T-helper 9 cell (primary cell): ENCODE measurements around the gene RBP3.
"Not testable (repeated sequence)": the region's sequence is repeated elsewhere in the genome, so short reads cannot be mapped to it uniquely, and the experiment has no call there.

Experiments
- DNase-seq: peaks from one replicate; pipeline ENCODE4 v3.0.0-alpha.2; 2020

The RBP3 gene

GRCh38 chr10:47376522-47377220, 28.5 kb downstream of the RBP3 start:
- DNase-seq, result no peak

GRCh38 chr10:47378183-47378510, 30.0 kb downstream of the RBP3 start:
- no peak for DNase-seq

- DNase-seq, result no peak
These were observed 30.7 kb downstream of the RBP3 start for GRCh38 chr10:47378606-47379444.

- DNase-seq, result no peak
These were observed 31.3 kb downstream of the RBP3 start for GRCh38 chr10:47379445-47379785.

DNA sequence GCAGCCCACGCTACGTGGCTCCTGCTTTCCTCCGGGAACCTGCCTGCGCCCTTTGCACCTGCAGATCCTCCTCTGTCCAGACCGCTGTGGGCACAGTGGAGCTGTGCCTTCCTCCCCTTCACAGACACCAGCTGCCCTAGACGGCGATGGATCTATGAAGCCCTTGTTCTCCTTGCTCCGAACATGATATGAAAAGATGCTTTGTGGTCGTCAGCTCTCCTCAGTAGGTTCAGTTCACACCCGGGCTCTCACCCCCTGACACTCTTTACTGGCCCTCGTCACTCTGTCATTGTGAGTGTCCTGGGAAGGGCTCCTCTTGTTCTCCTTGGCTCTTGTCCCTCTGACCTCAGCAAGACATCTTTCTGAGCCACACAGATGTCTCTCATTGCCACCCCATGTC, 31.7 kb downstream of the RBP3 start:
- no peak for DNase-seq

DNA sequence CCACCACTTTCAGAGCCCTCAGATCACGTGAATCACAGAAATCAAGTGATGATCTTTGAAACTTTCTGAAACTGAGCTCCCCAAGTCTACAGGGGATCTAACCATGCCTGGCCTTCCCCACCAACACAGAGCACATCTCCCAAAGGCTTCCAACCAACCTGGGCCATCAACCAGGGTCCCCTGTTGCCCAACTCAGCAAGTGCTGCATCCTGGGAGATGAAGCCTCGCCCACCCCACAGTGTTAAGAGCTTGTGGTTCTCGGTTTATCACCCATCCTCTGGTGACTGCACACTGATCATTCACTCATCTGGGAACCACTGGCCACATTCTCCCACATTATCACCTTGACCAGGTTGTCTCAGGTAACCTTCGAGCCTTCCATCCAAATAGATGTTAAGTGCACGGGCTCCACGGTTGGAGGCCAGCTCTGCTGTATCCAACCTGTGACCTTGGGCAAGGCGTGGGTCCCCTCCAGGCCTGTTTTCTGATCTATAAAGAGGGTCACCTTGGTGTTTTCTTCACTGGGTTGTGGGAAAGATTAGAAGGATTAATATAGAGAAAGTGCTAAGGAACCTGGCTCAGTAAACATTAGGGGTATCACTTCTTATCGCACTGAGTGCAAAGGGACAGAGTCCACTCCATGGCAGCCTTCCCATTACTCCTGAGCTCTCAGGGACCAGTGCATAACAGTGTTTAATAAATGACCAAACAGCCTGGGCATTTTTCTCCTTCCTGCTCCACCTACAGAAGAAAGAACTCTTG, 32.4 kb downstream of the RBP3 start:
- DNase-seq, result no peak

- DNase-seq, result no peak
These were observed 32.9 kb downstream of the RBP3 start for GRCh38 chr10:47381103-47381395.

DNA sequence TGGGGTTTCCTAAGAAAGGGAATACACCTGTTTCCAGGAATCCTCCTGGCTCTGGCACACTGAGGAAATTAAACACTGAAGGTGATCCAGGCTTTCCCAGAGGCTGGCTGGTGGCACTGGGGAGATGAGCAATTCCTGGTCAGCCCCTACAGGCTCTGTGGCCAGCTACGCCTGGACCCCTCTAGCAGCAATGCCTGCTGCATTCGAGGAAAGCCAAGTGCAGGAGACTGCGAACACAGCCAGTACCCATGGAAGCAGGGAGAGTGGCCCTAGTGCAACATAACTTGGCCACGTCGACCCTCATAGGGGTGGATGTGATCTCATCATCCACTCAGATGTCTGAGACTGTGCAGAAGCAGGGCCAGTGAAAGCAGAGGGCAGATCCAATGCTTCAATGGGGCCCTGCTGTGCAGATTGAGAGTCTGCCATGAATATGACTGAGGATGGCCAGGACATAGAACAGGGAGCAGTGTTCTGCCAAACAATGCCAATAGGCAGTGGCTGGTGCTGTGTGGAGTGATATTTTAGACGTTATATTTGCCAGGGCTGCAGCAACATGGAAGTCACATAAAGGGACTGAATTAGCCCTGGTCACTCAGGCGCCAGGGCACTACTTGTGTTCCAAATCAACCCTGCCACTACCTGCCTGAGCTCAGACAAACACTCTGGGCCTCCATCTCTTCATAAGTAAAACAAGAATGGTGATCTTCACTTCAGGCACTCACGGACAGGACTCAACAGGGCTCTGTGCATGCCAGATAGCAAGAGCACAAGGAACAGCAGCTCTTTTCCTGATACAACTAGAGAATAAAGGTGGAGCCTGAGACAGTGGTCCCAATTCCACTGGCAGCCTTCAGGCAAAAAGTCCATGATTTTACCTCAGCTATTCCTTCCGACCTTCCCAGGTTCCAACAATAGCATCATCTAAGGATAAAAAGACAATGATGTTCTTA, 33.5 kb downstream of the RBP3 start:
- DNase-seq, result no peak

- DNase-seq, result no peak
These were observed 35.3 kb downstream of the RBP3 start for GRCh38 chr10:47383261-47384147.

- DNase-seq, result peak; percentile 49
These were observed 36.2 kb downstream of the RBP3 start, which contains the start of gene ZNF488 for GRCh38 chr10:47384148-47384921. ZNF488 (minus strand) TSS chr10:47384293; CDS start chr10:47368829, 15,464 bp downstream.

DNA sequence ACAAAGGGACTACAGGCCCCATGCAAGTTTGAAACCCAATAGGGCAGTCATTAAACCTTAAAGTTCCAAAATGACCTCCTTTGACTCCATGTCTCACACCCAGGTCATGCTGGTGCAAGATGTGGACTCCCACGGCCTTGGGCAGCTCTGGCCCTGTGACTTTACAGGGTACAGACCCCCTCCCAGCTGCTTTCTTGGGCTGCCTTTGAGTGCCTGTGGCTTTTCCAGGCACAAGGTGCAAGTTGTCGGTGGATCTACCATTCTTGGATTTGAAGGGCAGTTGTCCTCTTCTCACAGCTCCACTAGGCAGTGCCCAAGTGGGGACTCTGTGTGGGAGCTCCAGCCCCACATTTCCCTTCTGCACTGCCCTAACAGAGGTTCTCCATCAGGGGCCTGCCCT, 37.9 kb downstream of the RBP3 start:
- DNase-seq, result not testable (repeated sequence)

- no peak for DNase-seq
These were observed 40.7 kb downstream of the RBP3 start for GRCh38 chr10:47388879-47389278.

- no peak for DNase-seq
These were observed 41.5 kb downstream of the RBP3 start for GRCh38 chr10:47389619-47390018.

DNA sequence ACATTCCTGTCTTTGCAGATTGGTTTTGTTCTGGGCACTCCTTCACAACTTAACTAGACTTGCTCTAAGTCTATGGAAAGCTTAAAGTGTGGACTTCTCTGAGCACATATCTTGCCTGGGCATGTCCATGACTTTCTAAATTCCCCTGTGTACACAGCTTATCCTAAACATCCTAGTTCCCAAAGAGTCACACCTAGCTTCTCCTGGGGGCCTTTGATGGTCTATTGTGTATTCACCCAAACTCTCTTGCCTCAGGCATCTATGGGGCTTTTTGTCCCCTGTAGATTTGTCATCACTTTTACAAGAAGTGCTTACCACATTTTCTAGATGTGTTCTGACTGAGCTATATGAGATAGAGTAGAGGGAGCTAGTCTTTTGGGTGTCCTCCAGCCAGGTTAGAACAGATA, 48.2 kb downstream of the RBP3 start:
- no peak for DNase-seq

- no peak for DNase-seq
These were observed 49.1 kb downstream of the RBP3 start for GRCh38 chr10:47397256-47397655.

DNA sequence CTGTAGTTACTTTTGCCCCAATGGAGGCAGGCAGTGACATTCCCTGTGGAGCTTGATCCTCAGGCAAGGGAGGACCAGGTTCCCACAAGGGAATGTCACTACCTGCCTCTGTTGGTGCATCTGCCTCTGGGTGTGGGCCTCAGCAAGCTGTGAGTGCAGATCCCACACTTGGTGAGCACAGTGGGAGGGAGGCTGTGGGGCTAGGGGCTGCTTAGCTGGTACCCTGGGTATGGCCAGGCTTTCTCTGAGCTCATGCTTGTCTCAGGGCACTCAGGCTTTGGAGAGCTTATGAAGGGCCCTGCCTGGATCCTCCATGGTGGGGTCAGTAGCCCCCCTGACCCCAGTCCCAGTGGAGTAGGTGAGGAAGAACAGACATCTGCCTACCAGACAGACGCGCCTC, 52.1 kb downstream of the RBP3 start:
- no peak for DNase-seq

DNA sequence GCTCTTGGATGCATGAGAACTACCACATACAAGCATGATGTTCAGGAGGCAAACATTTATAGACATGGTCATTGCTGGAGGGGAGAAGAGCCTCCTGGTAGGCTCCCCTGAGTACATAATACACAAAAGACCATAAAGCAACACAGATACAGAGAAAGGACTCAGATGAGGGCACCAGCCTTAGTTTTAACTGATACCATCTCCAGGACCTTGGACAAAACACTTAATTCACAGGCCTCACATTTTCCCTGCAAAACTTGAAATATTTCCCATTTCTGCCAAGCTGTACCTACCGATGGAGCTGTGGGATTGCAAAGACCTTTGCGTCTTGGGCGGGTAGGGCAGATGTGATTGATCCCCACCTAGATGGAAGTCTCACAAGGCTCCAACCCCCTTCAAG, 52.6 kb downstream of the RBP3 start:
- no peak for DNase-seq

DNA sequence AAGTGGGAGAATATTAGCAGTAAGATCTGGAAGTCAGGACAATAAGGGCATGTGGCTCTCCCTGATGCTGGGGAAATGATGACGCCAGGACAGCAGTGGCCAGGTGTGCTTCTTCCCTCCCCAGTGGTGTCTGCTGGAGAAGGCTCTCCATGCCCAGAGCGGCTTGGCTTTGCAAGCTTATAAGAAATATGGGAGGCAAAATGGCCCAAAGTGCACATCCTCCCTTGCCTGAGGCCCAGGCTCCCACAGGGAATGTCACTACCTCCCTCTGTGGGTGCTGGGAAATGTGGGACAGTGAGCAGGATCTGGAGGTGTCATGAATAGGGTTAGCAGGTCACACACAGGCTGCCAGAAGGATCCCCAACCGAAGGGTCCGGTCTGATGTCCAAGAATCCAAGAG, 53.0 kb downstream of the RBP3 start:
- DNase-seq, result no peak

DNA sequence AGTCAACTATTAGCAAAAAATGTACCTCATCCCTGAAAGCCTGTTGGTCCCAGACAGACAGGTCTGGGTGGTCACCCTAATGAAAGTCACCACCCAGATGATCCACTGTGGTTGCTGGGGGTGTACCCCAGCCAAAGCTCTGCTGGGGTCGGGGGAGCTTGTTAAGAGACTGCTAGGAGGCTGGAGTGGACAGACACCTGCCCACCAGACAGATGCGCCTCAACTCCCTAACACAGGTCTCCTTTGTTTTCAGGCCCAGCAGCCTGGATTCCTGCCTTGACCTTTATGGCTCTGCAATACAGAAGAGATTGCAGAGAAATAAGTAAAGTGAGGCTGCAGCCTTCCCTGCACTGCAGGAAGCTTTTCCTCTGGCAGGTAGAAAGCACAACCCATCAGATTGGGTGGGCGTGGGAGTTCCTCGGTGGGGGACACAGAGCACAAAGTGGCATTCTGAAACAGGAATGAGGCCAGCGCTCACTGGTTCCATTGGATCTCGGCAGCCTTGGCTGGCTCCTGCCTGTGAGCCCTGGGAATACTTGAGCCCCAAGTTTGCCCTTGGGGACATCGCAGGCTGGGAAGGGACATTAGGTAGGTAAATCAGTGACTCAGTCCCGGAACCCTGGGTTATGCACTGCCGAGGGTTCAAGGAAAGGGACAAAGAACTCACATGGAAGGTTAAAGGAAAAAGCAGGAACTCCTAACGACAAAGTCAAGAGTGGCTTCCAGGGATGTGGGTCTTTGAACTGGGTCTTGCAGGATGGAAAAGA, 53.9 kb downstream of the RBP3 start:
- DNase-seq, result no peak
